GM10266 (cell line): ENCODE data around the gene TGM1.
"Not testable (repeated sequence)": the region's sequence is repeated elsewhere in the genome, so short reads cannot be mapped to it uniquely, and the experiment has no call there.

ENCODE experiments used
- DNase-seq: peaks from one replicate; pipeline ENCODE4 v3.0.0; 2012; ENCODE audit errors: extremely low spot score
- CTCF ChIP-seq: IDR thresholded peaks from 2 replicates; pipeline ENCODE4 v1.5.1; 2012; ENCODE audit warnings: mild to moderate bottlenecking, low read depth; ENCODE audit not compliant: control insufficient read depth, insufficient read depth; ENCODE audit errors: missing control alignments

TGM1 gene

GRCh38 chr14:24226473-24226872 lies 36.5 kb downstream of the TGM1 start:
- DNase-seq, result no peak
- TF ChIP-seq CTCF, result no peak

- TF ChIP-seq CTCF, result no peak
- DNase-seq, result no peak
These were observed 38.3 kb downstream of the TGM1 start for GRCh38 chr14:24224618-24225071.

GRCh38 chr14:24222987-24223386 lies 40.0 kb downstream of the TGM1 start:
- not testable (repeated sequence) for DNase-seq

- TF ChIP-seq CTCF, result no peak
- DNase-seq, result no peak
These were observed 43.5 kb downstream of the TGM1 start for GRCh38 chr14:24219521-24219920.

- DNase-seq, result no peak
- no peak for TF ChIP-seq CTCF
These were observed 43.9 kb downstream of the TGM1 start for GRCh38 chr14:24219080-24219479.

GRCh38 chr14:24216876-24217275 lies 46.1 kb downstream of the TGM1 start:
- not testable (repeated sequence) for DNase-seq

GRCh38 chr14:24216345-24216699 lies 46.7 kb downstream of the TGM1 start:
- no peak for TF ChIP-seq CTCF
- DNase-seq, result no peak

- TF ChIP-seq CTCF, result peak; percentile 98
These were observed 47.3 kb downstream of the TGM1 start, which contains the start of gene MDP1 for GRCh38 chr14:24215495-24216344. TSS of gene MDP1 (minus strand) at chr14:24216066. CDS start at chr14:24215955, 111 bp downstream.

More at GRCh38 chr14:24215495-24216344, 47.3 kb downstream of the TGM1 start, which contains the start of gene MDP1:
- peak; percentile 82 for DNase-seq
